Mucosa of stomach (tissue), 1 donor: Measurements from ENCODE around the gene KISS1R.
A peak's percentile ranks its signal among the peaks of the same experiment; 100 is the strongest.

Experiments used
- H3K27me3 ChIP-seq: one replicate; pipeline ENCODE4 v1.7.0; 2013; ENCODE audit warnings: mild to moderate bottlenecking, low read length; ENCODE audit not compliant: control insufficient read depth, insufficient read depth
- H3K36me3 ChIP-seq: one replicate; pipeline ENCODE4 v1.7.0; 2013; ENCODE audit warnings: low read length; ENCODE audit not compliant: control insufficient read depth, insufficient read depth
- H3K4me1 ChIP-seq: one replicate; pipeline ENCODE4 v1.7.0; 2013; ENCODE audit warnings: mild to moderate bottlenecking, low read length; ENCODE audit not compliant: control insufficient read depth, insufficient read depth
- H3K4me3 ChIP-seq: one replicate; pipeline ENCODE4 v1.7.0; 2013; ENCODE audit warnings: low read length
- H3K9ac ChIP-seq: one replicate; pipeline ENCODE4 v1.7.0; 2013; ENCODE audit warnings: mild to moderate bottlenecking, low read length, moderate library complexity
- H3K9me3 ChIP-seq: one replicate; pipeline ENCODE4 v1.7.0; 2013; ENCODE audit warnings: mild to moderate bottlenecking, low read length, moderate library complexity; ENCODE audit not compliant: control insufficient read depth
- donor health status: Pancreatic carcinoma.

KISS1R gene

GRCh38 chr19:906480-906879, 10.7 kb upstream of the KISS1R start:
- Histone ChIP-seq H3K9ac (no peak overlapping the region), H3K4me3 (no peak overlapping the region), H3K36me3 (no peaks in the 10 kb centered on the region), H3K9me3 (no peaks in the 10 kb centered on the region), H3K4me1 (peaks cover 24% of the 10 kb centered on the region), H3K27me3 (no peaks in the 10 kb centered on the region)

- Histone ChIP-seq H3K36me3 (no peaks in the 10 kb centered on the region), H3K9me3 (no peaks in the 10 kb centered on the region), H3K27me3 (no peaks in the 10 kb centered on the region), H3K4me3 (no peak overlapping the region), H3K4me1 (peaks cover 24% of the 10 kb centered on the region), H3K9ac (no peak overlapping the region)
Observed at GRCh38 chr19:907183-907853, 9.8 kb upstream of the KISS1R start.

- Histone ChIP-seq H3K9ac (no peak overlapping the region), H3K9me3 (no peaks in the 10 kb centered on the region), H3K27me3 (no peaks in the 10 kb centered on the region), H3K4me1 (peaks cover 25% of the 10 kb centered on the region), H3K4me3 (no peak overlapping the region), H3K36me3 (no peaks in the 10 kb centered on the region)
Observed at GRCh38 chr19:911197-912033, 5.7 kb upstream of the KISS1R start.

GRCh38 chr19:912181-913079, 4.7 kb upstream of the KISS1R start:
- Histone ChIP-seq H3K27me3 (peaks cover 9% of the 10 kb centered on the region), H3K9ac (peak overlapping the region; percentile 77), H3K9me3 (no peaks in the 10 kb centered on the region), H3K4me1 (peaks cover 25% of the 10 kb centered on the region), H3K4me3 (no peak overlapping the region), H3K36me3 (no peaks in the 10 kb centered on the region)

- Histone ChIP-seq H3K9ac (peak within 1 kb of the TSS; percentile 98), H3K36me3 (no peaks in the 10 kb centered on the region), H3K4me1 (peaks cover 27% of the 10 kb centered on the region), H3K9me3 (no peaks in the 10 kb centered on the region), H3K4me3 (peak within 1 kb of the TSS; percentile 92), H3K27me3 (peaks cover 17% of the 10 kb centered on the region)
Observed at GRCh38 chr19:913080-913748, 3.9 kb upstream of the KISS1R start, which contains the start of gene R3HDM4. R3HDM4 (minus strand) TSS chr19:913219; CDS start chr19:913157, 62 bp downstream.

GRCh38 chr19:916645-917322, 349 bp upstream of the KISS1R start:
- peaks cover 23% of the 10 kb centered on the region for H3K4me1 ChIP-seq

GRCh38 chr19:918152-918437, 962 bp downstream of the KISS1R start:
- Histone ChIP-seq H3K27me3 (peaks cover 47% of the 10 kb centered on the region), H3K4me1 (peaks cover 23% of the 10 kb centered on the region), H3K9me3 (no peaks in the 10 kb centered on the region), H3K9ac (no peak overlapping the region), H3K4me3 (no peak overlapping the region), H3K36me3 (no peaks in the 10 kb centered on the region)

More at GRCh38 chr19:916645-917322, 349 bp upstream of the KISS1R start:
- H3K9me3 ChIP-seq: no peaks in the 10 kb centered on the region
- H3K4me3 ChIP-seq: no peak overlapping the region
- H3K27me3 ChIP-seq: peaks cover 47% of the 10 kb centered on the region
- no peak overlapping the region for H3K9ac ChIP-seq
- H3K36me3 ChIP-seq: no peaks in the 10 kb centered on the region

GRCh38 chr19:918481-919198, 1.5 kb downstream of the KISS1R start:
- no peaks in the 10 kb centered on the region for H3K36me3 ChIP-seq
- no peak overlapping the region for H3K4me3 ChIP-seq
- H3K9ac ChIP-seq: no peak overlapping the region
- H3K4me1 ChIP-seq: peaks cover 20% of the 10 kb centered on the region
- peaks cover 47% of the 10 kb centered on the region for H3K27me3 ChIP-seq
- no peaks in the 10 kb centered on the region for H3K9me3 ChIP-seq

GRCh38 chr19:919199-920050, 2.3 kb downstream of the KISS1R start:
- H3K9me3 ChIP-seq: no peaks in the 10 kb centered on the region
- H3K4me1 ChIP-seq: peaks cover 18% of the 10 kb centered on the region
- no peaks in the 10 kb centered on the region for H3K36me3 ChIP-seq
- H3K27me3 ChIP-seq: peaks cover 51% of the 10 kb centered on the region
- no peak overlapping the region for H3K4me3 ChIP-seq
- H3K9ac ChIP-seq: no peak overlapping the region
